ENCODE results near the gene CENPL. TPM values are rescaled to one million over a fixed set of nuclear protein-coding genes. Genes with fewer than 3 reads are reported as not detected.

The CENPL gene
- total RNA-seq, 1 experiment from 2014 or later, result 31.1 TPM

DNA sequence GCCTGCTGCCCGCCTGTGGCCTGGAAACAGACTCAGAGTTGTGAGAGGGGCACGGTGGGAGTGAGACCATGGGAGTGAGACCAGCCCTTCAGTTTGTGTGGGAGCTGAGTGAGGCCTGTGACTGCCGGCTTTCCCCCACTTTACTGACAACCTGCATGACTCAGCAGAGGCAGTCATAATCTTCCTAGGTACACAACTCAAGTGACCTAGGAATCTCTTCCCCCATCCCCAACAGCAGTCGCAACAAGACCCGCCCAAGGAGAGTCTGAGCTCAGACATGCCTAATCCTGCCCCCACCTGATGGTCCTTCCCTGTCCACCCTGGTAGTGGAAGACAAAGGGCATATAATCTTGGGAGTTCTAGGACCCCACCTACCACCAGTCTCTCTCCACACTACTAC is 65.7 kb downstream of the CENPL start:
- DNase-seq (ENCODE audit: low read depth), result no peak

DNA sequence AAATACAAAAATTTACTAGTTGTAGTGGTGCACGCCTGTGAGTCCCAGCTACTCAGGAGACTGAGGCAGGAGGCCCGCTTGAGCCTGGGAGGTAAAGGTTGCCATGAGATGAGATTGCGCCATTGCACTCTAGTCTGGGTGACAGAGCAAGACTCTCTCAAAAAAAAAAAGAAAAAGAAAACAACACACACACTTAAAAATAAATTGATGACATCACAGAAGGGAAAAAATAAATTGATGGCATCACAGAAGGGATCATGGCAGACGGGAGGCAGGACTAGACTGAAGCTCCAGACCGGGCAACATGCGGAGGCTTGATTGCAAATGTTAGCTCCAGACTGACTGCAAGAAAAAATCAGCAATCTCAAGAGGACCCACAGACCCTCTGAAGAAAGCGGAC is 66.6 kb downstream of the CENPL start:
- no peak for DNase-seq (ENCODE audit: low read depth)

DNA sequence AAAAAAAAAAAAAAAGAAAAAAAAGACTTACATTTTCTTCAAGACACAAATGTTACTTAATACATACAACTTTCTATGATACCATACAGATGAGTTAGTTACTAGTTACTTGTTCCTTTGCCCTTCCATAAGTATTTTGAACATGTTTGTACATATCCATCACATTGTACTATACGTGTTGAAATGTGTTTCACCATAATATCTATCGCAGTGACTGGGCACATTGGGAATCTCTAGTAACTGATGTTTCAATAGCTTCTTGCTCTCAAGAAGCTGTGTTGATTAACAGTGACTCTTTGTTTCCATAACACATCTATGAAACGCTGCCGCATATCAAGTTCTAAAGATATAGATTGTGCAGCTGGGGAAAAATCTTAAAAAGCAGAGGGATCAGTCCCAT is 67.0 kb downstream of the CENPL start:
- no peak for DNase-seq (ENCODE audit: low read depth)

DNA sequence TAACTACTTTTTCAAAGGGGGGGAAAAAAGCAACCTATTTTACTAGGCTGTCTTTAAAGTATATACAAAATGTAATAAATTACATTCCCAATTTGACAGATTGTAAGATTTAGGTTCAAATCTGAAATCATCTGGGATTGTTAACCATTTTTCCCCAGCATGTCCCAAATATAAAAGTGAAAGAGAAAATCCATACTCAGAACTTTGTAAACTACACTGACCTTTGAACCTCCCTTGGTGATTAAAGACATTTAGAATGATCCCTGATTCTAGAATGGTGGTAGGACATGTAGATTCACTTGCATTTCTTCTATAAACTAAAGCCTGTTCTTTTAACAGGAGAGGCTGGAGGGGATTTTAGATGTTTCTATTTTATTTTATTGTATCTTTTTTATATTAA is 70.9 kb downstream of the CENPL start:
- DNase-seq (ENCODE audit: low read depth), result no peak

Other genes with a start within 250 kb of the CENPL start
- not detected in 2 replicates for gene SLC9C2, start 221.8 kb downstream of the CENPL start, total RNA-seq (2014; rRNA removed)
- not detected in 2 replicates for gene TEX50, start 189.5 kb downstream of the CENPL start, total RNA-seq (2014; rRNA removed)
- 0.13 TPM in 1 of 2 replicates, not detected in the other for gene ANKRD45, start 155.0 kb downstream of the CENPL start, total RNA-seq (2014; rRNA removed)
- gene KLHL20, start 109.9 kb downstream of the CENPL start, total RNA-seq (2014; rRNA removed), result 32.8 and 33.0 TPM in 2 replicates
- 22.2 and 27.1 TPM in 2 replicates for gene DARS2, start 210 bp downstream of the CENPL start, total RNA-seq (2014; rRNA removed)
- gene GAS5, start 43.1 kb upstream of the CENPL start, total RNA-seq (2014; rRNA removed), result 337 and 409 TPM in 2 replicates
- gene ZBTB37, start 43.5 kb upstream of the CENPL start, total RNA-seq (2014; rRNA removed), result 4.3 and 4.9 TPM in 2 replicates
- gene SERPINC1, start 92.4 kb upstream of the CENPL start, total RNA-seq (2014; rRNA removed), result not detected in 2 replicates
- 12.4 and 13.4 TPM in 2 replicates for gene RC3H1, start 197.5 kb upstream of the CENPL start, total RNA-seq (2014; rRNA removed)